Measurements from ENCODE around the gene MAMDC2.
A peak's percentile ranks its signal among the peaks of the same experiment; 100 is the strongest.

The MAMDC2 gene, protein sequence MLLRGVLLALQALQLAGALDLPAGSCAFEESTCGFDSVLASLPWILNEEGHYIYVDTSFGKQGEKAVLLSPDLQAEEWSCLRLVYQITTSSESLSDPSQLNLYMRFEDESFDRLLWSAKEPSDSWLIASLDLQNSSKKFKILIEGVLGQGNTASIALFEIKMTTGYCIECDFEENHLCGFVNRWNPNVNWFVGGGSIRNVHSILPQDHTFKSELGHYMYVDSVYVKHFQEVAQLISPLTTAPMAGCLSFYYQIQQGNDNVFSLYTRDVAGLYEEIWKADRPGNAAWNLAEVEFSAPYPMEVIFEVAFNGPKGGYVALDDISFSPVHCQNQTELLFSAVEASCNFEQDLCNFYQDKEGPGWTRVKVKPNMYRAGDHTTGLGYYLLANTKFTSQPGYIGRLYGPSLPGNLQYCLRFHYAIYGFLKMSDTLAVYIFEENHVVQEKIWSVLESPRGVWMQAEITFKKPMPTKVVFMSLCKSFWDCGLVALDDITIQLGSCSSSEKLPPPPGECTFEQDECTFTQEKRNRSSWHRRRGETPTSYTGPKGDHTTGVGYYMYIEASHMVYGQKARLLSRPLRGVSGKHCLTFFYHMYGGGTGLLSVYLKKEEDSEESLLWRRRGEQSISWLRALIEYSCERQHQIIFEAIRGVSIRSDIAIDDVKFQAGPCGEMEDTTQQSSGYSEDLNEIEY

DNA sequence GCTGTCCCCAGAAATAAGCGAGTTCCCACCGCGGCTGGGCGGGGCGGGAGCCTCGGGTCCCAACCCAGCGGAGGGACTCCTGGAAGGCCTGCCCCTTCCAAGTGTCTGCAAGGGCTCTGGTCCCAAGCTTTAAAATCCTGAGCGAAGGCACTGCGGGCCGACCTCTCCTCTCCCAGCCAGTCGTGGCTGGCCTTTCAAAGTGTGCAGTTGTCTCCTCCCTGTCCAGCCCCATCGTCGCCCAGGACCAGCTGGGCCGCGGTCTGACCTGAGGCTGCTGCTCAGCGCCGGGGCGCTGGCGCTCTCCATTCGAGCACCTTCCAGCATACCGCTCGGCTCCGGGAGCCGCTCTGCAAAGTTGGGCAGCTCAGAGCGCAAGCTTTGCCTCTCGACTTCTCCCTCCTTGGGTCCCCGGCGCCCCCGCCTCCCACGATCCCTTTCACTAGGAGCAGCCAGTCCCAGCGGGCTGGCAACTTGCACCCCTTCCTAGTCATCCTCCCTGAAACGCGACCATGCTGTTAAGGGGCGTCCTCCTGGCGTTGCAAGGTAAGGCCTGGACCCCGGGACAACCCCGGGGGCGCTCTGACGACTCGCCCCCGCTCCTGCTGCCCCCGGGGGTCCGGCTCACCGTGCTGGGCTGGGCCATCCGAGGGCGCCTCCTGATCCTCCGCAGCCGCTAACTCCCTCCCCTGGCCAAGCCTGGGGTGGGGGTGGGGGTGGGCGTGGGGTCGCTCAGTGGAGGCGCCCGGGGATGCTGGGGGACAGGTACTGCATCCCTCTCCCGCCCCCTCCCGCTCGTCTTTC lies at the start of gene MAMDC2:
MAMDC2 (plus strand) TSS at position 160 of the 801 bp plus-strand sequence; CDS start at position 510, 350 bp downstream.
- DNase-seq, result no peak

DNA sequence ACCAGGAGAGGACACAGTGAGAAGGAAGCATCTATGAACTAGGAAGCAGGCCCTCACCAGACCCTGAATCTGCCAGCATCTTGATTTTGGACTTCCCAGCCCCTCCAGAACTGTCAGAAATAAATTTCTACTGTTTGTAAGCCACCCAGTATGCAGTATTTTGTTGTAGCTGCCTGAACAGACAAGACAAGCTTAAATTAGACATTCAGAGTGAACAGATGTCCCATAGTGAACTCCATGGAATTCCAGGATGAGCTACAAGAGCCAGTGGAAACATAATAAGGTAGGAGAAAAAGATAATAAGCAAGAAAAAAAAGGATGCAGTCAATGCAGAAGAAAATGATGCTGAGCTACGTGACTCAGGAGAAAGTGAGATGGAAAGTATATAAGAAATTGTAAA lies 47.8 kb upstream of the MAMDC2 start:
- no peak for DNase-seq

DNA sequence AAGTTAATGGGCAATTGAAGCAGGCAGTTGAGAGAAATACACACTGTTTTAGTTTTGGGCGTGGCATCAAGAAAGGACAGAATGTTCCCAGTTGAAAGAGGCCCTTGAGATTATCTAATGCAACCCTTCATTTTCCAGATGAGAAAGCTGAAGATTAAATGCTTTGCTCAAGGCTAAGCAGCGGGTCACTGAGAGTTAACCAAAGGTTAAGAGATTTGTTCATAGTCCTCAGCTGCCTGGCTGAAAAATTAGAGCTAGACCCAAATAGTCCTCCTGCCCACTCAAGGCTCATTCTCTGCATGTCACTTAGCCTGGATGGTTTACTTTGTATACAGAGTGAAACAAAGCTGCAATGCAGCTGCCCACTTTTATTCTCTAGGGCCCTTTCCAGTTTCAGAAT lies 46.7 kb upstream of the MAMDC2 start:
- peak; percentile 66 for DNase-seq

DNA sequence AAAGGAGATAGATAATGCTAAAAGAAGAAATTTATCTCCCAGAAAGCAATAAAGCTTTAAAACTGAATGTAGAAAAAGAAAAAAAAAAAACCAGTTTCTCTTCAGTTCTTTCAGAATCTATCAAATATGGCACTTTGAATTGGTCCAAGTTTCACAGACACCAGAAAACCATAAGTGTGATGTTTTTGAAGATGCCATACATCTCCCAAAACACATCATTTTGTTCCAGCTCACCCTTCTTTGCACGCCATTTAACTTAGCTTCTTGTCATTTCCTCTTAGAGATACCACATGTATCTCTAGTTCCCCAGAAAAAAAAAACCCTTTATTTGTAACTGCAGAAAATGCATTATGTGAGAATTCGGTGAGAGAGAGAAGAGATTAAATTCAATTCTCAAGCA lies 46.1 kb upstream of the MAMDC2 start:
- no peak for DNase-seq

DNA sequence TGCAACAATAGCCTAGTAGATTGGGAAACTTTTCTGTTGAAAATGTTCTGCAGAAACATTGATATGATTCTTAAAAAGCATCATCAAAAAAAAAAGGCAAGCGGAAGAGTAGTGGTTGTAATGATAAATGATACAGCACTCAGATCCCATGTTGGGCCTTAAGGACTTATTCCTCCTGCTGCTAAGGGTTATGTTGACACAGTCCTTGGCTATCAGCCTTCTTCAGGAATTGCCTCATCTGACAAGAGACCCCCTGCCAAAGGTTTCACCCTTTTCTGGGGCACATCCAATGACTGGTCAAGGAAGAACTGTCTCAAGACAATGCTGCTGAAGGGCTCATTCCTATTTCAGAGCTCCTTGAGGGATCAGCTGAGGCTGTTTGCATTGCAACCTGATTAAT lies 44.3 kb upstream of the MAMDC2 start:
- DNase-seq, result no peak

DNA sequence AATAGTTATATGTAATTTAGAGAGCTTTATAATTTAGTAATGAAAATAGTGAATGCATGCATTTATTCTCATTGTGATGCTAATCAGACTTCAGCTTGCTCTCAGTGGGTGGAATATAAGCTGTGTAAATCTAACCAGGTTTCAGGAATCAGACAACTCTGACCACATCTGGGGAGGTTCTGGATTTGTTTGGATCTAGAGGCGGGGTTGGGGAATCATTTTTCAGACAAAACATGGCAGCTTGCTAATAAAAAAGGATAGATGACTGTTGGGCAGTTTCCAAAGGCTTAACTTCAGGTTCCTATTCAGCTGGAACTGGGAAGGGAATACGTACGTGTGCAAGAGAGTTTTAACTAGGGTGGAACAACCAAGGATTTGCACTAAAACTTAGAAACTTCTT lies 43.2 kb upstream of the MAMDC2 start:
- DNase-seq, result no peak

DNA sequence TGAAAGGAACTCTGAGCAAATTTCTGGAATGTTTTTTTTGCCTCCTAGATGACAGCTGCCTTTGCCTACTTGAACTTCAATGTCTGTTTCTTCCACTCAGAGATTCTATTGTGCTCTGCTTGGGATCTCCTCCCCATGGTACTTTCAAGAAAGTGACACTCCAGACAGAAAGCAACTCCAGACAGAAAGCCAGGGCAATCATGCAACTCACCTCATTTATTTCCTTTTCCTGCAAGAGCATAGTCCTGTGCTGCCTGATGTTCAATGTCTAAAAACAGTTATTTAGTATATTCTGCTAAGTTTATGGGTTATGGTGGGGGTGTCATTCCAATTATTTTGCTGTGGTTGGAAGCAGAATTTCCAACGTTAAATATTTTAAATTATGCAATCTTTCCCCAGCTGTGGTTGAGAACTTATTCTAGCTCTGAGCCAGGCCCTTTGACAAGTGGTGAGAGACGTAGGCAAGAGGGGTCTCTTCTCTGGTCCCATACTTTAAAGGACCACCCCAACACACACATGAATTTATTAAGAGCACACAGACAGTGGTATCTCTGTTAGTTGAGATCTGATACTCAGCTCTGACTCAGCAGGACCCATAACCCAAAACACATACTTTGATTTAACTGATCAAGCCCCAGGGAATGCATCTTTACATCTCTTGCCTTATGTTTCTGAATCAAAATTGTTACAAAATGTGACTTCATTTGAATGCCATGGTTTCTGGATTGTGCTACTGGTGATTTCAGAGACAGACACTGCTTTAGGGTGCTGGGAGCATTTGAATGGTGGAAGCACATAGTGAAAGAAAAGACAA lies 39.5 kb upstream of the MAMDC2 start:
- no peak for DNase-seq

DNA sequence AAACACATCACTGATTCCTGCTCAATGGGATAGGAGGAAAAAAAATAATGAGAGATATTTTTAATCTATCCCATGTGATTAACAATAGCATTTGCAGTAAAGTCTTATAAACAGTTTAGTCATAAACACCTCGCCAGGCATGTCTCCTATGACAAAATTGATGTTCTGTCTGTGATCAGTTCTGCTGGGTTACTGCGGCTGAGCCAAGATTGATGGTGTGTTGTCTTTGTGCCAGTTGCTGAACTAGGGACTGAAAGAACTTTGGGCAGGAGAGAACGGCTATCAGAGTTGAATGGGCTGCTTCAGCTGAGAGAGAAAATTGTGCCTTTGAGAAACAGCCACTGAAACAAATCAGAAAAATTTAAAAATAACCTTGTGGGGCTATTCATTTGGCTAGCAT lies 37.3 kb upstream of the MAMDC2 start:
- no peak for DNase-seq

DNA sequence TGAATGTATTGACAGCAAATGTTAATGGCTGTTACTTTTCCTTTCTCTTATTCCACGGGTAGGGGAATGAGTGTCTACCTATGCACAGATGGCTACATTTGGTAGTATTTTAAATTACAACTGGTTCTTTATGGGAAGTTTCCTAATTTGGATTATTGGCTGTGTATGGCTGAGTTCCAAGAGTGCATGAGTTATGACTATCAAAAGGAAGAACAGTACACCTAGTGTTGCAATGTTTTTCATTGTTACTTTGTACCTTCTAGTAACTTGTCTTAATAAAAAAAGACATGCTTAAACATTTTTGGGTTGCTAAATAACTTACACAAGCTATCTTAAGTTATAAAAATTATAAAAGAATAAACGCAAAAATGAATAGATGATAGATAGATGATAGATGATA lies 35.8 kb upstream of the MAMDC2 start:
- DNase-seq, result no peak

DNA sequence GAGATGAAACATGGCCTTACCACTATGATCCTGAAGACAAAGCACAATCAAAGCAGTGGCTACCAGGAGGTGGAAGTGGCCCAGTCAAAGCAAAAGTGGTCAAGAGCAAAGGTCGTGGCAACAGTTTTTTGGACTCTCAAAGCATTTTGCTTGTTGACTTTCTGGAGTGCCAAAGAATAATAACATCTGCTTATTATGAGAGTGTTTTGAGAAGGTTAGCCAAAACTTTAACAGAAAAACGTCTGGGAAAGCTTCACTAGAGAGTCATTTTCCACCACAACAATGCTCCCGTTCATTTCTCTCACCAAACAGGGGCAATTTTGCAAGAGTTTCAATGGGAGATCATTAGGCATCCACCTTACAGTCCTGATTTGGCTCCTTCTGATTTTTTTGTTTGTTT lies 33.6 kb upstream of the MAMDC2 start:
- no peak for DNase-seq

DNA sequence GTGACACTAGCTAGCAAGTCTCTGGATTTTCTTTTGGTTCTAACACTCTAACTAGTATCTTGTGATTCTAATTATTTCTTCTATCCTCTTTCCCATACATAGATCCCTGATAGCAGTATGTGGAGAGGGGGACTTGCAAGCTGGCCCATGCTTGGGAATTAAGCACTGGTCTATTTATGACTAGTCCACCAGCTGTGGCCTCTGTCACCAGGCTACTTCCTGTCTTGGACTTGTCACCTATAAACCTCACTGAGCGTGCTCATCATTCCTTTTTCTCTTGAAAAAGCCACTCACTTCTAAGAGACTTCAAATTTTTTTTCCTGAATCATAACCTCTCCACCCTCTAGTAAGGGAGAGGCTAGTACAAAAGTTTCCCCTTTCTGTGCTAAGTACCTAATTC lies 32.3 kb upstream of the MAMDC2 start:
- DNase-seq, result no peak

DNA sequence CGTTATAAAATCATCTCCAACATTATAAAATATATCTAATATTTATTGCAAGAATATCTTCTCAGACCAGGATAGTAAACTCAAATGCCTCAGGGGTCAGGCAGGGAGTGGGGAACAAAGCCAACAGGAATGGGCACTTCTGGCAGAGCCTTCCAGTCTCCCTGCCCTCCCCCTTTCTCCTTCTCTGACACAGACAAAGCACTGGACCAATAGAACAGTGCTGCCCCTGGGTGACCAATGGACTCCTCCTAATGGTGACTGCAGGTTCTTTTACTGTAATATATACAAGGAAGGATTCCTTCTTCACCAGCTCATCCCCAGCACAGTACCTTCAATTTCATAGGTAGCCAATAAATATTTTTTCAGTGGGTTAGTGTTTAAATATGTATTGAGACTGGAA lies 31.1 kb upstream of the MAMDC2 start:
- DNase-seq, result no peak

DNA sequence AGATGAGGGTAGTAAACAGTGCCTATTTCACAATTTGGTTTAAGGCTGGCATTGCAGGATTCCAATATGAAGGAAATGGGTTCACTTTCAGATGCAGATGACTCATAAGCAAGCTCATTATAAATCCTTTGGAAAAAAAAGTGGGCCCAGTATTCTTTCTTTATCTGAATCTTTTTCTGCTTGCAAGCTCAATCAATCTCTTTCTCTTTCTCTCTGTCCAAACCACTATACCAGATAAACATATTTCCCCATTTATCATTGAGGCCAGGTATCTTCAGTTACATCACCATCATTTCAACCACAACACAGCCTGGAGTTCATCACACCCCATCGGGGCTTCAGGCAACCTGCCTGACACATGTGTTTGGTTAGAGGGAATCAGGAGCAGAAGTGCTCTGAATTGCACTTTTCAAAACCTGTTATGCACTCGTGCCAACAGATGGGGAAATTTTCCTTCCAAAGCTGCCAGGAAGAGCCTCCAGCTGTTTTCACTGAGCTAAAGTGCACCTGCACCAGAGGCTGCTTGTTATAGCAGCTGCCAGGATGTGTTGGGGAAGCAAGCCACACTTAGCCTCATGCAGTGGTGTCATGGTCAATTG lies 30.0 kb upstream of the MAMDC2 start:
- DNase-seq, result peak; percentile 9

DNA sequence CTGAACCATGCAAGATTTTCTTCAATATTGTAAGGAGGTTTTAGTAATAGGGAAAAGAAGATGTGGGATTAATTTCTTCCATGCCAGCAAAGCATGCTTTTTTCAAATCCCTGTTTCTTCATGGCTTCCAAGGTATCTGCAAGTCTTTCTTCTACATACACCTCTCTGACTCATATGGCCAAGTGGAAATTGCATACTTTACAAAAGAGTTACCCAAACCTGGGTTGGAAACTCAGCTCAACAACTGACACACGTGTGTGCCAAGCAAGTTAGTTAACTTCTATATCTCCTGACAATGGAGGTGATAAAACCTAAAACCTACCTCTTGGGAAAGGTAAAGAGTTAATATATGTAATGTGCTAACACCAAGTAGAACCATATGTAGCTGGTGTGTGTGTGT lies 28.5 kb upstream of the MAMDC2 start:
- DNase-seq, result no peak

DNA sequence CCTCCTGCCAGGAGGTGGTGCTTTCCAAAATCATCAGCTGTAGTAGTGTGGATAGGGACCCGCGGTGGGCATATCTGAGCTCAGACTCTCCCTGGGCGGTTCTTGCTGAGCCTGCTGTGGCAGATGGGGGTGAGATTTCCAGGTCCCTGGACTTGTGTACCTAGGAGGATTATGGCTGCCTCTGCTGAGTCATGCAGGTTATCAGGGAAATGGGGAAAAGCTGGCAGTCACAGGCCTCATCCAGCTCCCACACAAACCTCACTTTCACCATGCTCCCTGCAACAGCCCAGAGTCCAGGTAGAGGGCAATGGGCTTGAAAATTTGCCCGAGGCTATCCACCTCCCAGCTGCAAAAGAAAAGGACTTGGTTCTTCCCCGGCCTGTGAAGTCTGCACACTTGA lies 23.4 kb upstream of the MAMDC2 start:
- DNase-seq, result no peak

DNA sequence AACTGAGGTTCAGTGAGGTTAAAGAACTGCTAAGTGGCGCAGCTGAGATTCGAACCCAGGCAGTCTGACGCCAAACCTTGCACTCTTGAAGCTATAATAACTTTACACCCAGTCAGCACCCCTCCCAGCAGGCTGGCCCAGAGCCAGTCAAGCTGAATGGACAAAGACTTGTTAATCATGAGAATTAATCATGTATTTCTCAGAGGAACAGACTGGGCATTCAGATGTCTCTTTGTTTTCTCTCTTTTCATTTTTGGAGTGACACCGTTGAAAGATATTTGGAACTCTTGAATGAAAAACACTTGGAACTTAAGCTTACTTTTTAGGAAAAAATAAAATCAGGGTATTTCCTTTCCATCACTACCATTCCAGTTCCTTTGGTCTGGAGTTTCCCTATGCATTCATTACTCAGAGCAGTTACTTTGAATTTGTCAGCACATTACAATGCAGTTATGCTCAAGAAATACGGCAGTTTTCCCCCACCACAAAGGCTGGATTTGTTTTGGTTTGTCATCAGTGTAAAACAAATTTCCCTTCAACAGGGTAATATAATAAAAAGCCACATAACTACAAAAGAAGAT lies 22.6 kb upstream of the MAMDC2 start:
- DNase-seq, result no peak

DNA sequence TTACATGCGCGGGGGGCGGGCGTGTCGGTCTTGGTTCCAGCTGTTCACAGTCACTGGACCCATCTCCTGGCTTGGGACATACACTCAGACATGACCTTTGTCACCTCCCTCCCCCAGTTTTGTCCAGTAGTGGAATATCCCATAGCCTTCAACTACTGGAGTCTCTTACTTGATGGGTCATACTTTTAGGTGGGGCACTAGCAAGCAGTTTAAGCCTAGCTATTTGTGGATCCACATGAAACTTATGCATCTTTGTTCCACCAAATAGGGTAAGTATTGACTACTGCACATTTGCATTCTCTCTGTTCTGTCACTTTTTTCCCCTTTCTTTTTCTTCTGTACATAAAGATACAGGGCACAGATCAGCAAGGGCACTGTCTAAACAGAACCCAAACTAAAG lies 15.4 kb upstream of the MAMDC2 start:
- no peak for DNase-seq

DNA sequence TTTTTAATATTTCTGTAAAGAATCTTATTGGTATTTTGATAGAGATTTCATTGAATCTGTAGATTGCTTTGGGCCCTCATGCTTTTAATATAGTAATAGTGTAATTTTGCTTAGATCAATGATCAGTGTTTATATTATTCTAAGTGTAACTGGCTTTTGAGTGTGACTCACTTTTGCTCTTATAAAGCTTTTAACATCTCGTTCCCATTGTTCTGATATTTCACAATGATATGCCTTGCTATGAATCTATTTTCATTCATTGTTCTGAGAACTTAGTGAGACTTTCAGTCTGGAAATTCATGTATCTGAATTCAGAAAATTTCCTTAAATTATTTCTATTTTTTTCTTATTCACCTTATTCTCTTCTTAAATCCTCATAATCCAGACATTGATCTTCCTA lies 13.5 kb upstream of the MAMDC2 start:
- DNase-seq, result no peak

DNA sequence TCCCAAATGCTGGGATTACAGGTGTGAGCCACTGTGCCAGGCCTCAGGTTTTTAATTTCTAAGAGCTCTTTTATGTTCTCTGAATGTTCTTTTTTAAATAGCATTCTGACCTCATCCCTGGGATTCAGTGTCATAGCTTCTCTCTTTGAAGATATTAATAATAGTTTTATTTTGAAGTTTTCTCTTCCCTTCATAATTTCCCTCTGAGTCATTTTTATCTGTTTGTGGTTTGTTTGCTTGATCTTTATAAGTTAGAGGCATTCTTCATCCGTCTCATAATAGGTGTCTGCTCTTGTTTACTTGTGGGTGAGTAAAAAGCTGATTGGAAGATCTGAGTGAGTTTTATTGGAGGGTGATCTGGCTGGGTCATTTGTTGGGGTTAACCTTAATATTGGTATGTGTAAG lies 12.5 kb upstream of the MAMDC2 start:
- DNase-seq, result no peak

DNA sequence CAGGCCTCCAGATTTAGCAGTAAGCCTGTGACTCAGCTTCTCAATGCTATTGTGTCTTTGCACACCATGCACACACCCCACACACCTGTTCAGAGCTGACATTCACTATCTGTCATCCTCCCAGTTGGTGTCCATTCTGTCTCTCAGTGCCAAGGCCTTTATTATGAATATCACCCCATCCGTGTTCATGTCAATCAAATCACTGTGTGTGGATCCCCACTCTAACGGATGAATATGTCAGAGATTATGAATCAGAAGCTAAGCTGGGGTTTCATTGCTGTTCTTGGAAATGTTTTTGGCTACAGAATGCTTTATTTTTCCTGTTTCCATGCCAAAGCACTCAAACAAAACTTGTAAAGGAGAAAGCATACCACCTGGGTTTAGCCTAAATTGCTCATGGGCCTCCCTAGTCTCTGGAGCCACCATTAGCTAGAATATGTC lies 9.4 kb upstream of the MAMDC2 start:
- DNase-seq, result no peak

DNA sequence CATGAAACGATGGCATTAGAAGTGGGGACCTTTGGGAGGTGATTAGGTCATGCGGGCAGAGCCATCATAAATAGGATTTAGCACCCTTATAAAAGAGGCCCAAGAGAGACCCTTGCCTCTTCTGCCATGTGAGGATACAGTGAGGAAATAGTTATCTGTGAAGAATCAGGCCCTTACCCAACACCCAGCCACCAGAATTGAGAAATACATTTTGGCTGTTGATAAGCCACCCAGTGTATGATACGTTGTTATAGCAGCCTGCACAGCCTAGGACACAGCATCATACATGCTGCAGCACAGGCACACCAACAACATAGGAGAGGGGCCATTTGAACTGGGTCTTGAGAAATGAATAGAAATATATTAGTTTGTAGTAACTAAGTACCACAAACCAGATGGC lies 8.0 kb upstream of the MAMDC2 start:
- no peak for DNase-seq

DNA sequence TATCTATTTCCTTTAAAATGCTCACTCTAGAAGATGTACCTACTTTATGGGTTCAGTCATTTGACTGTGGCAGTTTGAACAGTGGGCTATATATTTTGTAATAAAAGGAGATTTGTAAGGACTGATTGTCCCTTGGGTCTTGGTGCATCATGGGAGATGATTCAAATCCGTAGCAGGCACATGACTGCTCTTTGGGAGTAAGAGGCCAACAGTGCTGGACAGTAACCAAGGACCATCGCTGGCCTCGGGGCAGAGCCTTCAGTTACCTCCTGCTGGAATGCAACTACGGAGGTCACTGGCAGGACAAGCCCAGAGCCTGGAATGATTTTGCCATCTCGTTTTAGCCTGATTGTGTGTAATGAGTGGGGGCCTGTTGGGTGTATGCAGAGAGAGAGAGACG lies 7.0 kb upstream of the MAMDC2 start:
- no peak for DNase-seq
